Measurements from ENCODE around the gene SH3GL1.

The SH3GL1 gene

DNA sequence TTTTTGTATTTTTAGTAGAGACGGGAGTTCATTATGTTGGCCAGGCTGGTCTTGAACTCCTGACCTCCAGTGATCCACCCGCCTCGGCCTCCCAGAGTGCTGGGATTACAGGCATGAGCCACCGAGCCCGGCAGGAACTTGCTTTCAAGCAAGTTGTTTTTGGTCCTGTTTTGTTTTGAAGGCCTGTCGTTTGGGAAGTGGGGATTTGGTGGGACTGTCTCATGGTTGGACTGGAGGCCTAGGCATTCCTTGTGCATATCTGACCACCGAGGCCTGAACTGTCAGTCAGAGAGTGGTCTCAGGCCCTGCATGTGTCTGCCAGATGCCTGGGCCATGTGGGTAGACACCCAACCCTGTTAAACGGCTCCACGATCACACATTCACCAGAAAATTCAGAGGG lies 30.9 kb upstream of the SH3GL1 start:
- peaks cover 31% of the 10 kb centered on the region for H3K36me3 ChIP-seq (replicated peaks; ENCODE audit: insufficient read depth, low read length)
- H3K9ac ChIP-seq (ENCODE audit: low read length): no peak overlapping the region
- no peaks in the 10 kb centered on the region; the same call in 1 of the 2 replicates for H4K20me1 ChIP-seq (ENCODE audit: insufficient read depth, low read length)
- H3K4me1 ChIP-seq (ENCODE audit: low read length): no peaks in the 10 kb centered on the region
- no peak overlapping the region for H3K27ac ChIP-seq (ENCODE audit: low read length)
- H2AFZ ChIP-seq (ENCODE audit: low read length): no peak overlapping the region
- H3K27me3 ChIP-seq (replicated peaks; ENCODE audit: insufficient read depth, low read length): no peaks in the 10 kb centered on the region
- no peak for DNase-seq
- H3F3A ChIP-seq (ENCODE audit: insufficient read depth, low read length): no peaks in the 10 kb centered on the region
- no peaks in the 10 kb centered on the region for H3K9me3 ChIP-seq (replicated peaks; ENCODE audit: insufficient read depth, low read length)
- no peak for TF ChIP-seq EZH2phosphoT487 (IDR thresholded peaks at IDR 0.05; ENCODE audit: low read length)
- H3K4me3 ChIP-seq (ENCODE audit: low read length): no peak overlapping the region
- H3K79me2 ChIP-seq (ENCODE audit: low read length): peaks cover 16% of the 10 kb centered on the region; the same call in 1 of the 2 replicates
- H3K9me2 ChIP-seq (replicated peaks; ENCODE audit: insufficient read depth, low read length): no peaks in the 10 kb centered on the region
- no peak overlapping the region for H3K4me2 ChIP-seq (ENCODE audit: low read depth, low read length)

DNA sequence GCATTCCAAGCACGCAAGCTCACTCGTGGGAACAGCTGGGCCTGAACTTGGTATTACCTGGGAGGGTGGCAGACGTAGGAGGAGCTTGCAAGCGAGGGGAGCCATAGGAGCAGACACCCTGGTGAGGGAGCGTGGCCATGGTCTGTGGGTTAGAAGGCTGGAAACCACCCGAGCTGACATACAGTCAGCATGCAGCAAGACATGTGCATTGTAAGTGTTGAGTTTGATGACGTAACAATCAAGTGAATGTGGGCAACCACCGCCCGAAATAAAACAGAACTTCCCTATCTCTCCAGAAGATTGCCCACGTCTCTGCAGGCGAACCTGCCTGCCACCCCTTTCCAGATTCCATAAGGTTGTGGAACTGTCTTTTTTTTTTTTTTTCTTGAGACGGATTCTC lies 30.4 kb upstream of the SH3GL1 start:
- H3K9me2 ChIP-seq (replicated peaks; ENCODE audit: insufficient read depth, low read length): no peaks in the 10 kb centered on the region
- peaks cover 18% of the 10 kb centered on the region; the same call in 1 of the 2 replicates for H3K79me2 ChIP-seq (ENCODE audit: low read length)
- TF ChIP-seq EZH2phosphoT487 (IDR thresholded peaks at IDR 0.05; ENCODE audit: low read length) (no peak), EZH2 (optimal IDR thresholded peaks at IDR 0.05; ENCODE audit: low read depth, low read length) (no peak)
- TF ChIP-seq, protein P1, sequence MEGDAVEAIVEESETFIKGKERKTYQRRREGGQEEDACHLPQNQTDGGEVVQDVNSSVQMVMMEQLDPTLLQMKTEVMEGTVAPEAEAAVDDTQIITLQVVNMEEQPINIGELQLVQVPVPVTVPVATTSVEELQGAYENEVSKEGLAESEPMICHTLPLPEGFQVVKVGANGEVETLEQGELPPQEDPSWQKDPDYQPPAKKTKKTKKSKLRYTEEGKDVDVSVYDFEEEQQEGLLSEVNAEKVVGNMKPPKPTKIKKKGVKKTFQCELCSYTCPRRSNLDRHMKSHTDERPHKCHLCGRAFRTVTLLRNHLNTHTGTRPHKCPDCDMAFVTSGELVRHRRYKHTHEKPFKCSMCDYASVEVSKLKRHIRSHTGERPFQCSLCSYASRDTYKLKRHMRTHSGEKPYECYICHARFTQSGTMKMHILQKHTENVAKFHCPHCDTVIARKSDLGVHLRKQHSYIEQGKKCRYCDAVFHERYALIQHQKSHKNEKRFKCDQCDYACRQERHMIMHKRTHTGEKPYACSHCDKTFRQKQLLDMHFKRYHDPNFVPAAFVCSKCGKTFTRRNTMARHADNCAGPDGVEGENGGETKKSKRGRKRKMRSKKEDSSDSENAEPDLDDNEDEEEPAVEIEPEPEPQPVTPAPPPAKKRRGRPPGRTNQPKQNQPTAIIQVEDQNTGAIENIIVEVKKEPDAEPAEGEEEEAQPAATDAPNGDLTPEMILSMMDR (IDR thresholded peaks at IDR 0.05; ENCODE audit: low read length): no peak
- no peaks in the 10 kb centered on the region for H3K9me3 ChIP-seq (replicated peaks; ENCODE audit: insufficient read depth, low read length)
- no peaks in the 10 kb centered on the region; the same call in 1 of the 2 replicates for H4K20me1 ChIP-seq (ENCODE audit: insufficient read depth, low read length)
- no peaks in the 10 kb centered on the region for H3K4me1 ChIP-seq (ENCODE audit: low read length)
- no peak overlapping the region for H3K9ac ChIP-seq (ENCODE audit: low read length)
- no peak overlapping the region for H3K4me3 ChIP-seq (ENCODE audit: low read length)
- no peak overlapping the region for H2AFZ ChIP-seq (ENCODE audit: low read length)
- no peak for DNase-seq
- H3K27me3 ChIP-seq (replicated peaks; ENCODE audit: insufficient read depth, low read length): no peaks in the 10 kb centered on the region
- no peak overlapping the region for H3K4me2 ChIP-seq (ENCODE audit: low read depth, low read length)
- H3K36me3 ChIP-seq (replicated peaks; ENCODE audit: insufficient read depth, low read length): peaks cover 31% of the 10 kb centered on the region
- no peaks in the 10 kb centered on the region for H3F3A ChIP-seq (ENCODE audit: insufficient read depth, low read length)
- no peak overlapping the region for H3K27ac ChIP-seq (ENCODE audit: low read length)

DNA sequence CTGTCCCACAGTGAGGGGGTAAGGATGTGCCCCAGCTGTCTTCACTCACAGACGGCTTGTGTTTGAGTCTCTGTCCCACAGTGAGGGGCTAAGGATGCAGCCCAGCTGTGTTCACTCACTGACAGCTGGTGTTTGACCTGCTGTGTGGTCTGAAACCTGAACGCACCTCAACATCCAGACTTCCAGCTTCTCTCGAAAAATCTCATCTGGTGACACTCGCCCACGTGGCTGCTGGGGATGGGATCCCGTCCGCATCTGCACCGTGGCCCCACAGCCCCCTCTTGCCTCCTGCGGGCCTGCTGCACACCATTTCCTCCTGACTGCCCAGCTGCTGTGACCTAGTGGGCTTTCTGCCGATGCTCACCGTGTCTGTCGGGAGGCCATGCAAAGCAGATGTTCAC lies 29.4 kb upstream of the SH3GL1 start:
- Histone ChIP-seq H3K36me3 (replicated peaks; ENCODE audit: insufficient read depth, low read length) (peaks cover 29% of the 10 kb centered on the region), H4K20me1 (ENCODE audit: insufficient read depth, low read length) (no peaks in the 10 kb centered on the region; the same call in 1 of the 2 replicates), H3F3A (ENCODE audit: insufficient read depth, low read length) (no peaks in the 10 kb centered on the region), H3K9ac (ENCODE audit: low read length) (no peak overlapping the region), H3K4me1 (ENCODE audit: low read length) (no peaks in the 10 kb centered on the region), H3K4me3 (ENCODE audit: low read length) (no peak overlapping the region), H2AFZ (ENCODE audit: low read length) (no peak overlapping the region), H3K9me3 (replicated peaks; ENCODE audit: insufficient read depth, low read length) (no peaks in the 10 kb centered on the region), H3K9me2 (replicated peaks; ENCODE audit: insufficient read depth, low read length) (no peaks in the 10 kb centered on the region), H3K27ac (ENCODE audit: low read length) (no peak overlapping the region), H3K27me3 (replicated peaks; ENCODE audit: insufficient read depth, low read length) (no peaks in the 10 kb centered on the region), H3K4me2 (ENCODE audit: low read depth, low read length) (no peak overlapping the region), H3K79me2 (ENCODE audit: low read length) (peaks cover 23% of the 10 kb centered on the region; the same call in 1 of the 2 replicates)
- no peak for DNase-seq
- no peak for TF ChIP-seq EZH2 (optimal IDR thresholded peaks at IDR 0.05; ENCODE audit: low read depth, low read length)
- no peak for TF ChIP-seq EZH2phosphoT487 (IDR thresholded peaks at IDR 0.05; ENCODE audit: low read length)
- TF ChIP-seq, protein P1 (IDR thresholded peaks at IDR 0.05; ENCODE audit: low read length): no peak

DNA sequence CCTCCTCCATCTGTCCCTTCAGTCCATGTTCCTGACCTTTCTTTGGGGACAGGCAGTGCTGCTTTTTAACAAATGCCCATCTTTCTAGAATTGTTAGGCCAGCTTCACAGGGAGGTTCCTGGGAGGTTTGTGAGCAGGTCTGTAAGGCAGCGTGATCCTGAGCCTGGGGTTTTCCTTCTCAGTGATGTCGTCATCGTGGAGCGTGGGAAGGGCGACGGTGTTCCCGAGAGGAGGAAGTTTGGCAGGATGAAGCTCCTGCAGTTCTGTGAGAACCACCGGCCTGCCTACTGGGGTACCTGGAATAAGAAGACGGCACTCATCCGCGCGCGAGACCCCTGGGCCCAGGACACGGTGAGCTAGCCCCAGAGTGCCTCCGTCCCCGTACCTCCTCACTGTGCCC lies 28.9 kb upstream of the SH3GL1 start:
- no peak overlapping the region for H2AFZ ChIP-seq (ENCODE audit: low read length)
- no peaks in the 10 kb centered on the region for H3K9me2 ChIP-seq (replicated peaks; ENCODE audit: insufficient read depth, low read length)
- H3F3A ChIP-seq (ENCODE audit: insufficient read depth, low read length): no peaks in the 10 kb centered on the region
- peaks cover 27% of the 10 kb centered on the region for H3K36me3 ChIP-seq (replicated peaks; ENCODE audit: insufficient read depth, low read length)
- no peak for TF ChIP-seq EZH2phosphoT487 (IDR thresholded peaks at IDR 0.05; ENCODE audit: low read length)
- TF ChIP-seq, protein P1 (IDR thresholded peaks at IDR 0.05; ENCODE audit: low read length): no peak
- no peak for TF ChIP-seq EZH2 (optimal IDR thresholded peaks at IDR 0.05; ENCODE audit: low read depth, low read length)
- H3K4me2 ChIP-seq (ENCODE audit: low read depth, low read length): no peak overlapping the region
- no peaks in the 10 kb centered on the region for H3K9me3 ChIP-seq (replicated peaks; ENCODE audit: insufficient read depth, low read length)
- H4K20me1 ChIP-seq (ENCODE audit: insufficient read depth, low read length): peaks cover under 1% of the 10 kb centered on the region; the same call in 1 of the 2 replicates
- DNase-seq: no peak
- H3K4me1 ChIP-seq (ENCODE audit: low read length): peaks cover 1% of the 10 kb centered on the region
- no peak overlapping the region for H3K9ac ChIP-seq (ENCODE audit: low read length)
- H3K4me3 ChIP-seq (ENCODE audit: low read length): no peak overlapping the region
- no peak overlapping the region for H3K27ac ChIP-seq (ENCODE audit: low read length)
- H3K79me2 ChIP-seq (ENCODE audit: low read length): peaks cover 21% of the 10 kb centered on the region; the same call in 1 of the 2 replicates
- H3K27me3 ChIP-seq (replicated peaks; ENCODE audit: insufficient read depth, low read length): no peaks in the 10 kb centered on the region
